Activated B cell treated with CpG ODN at 0.5 μM for 24 hours (primary cell): ENCODE results near the gene OSBPL1A. TPM values are rescaled to one million over a fixed set of nuclear protein-coding genes. Genes with fewer than 3 reads are reported as not detected.

Experiments used
- ATAC-seq: fragments of 200-7000 bp; cut with Tn5 transposase; one replicate; pipeline ENCODE4 v1.10.0; 2021; ENCODE audit warnings: low read depth, mild to moderate bottlenecking, moderate library complexity
- CTCF ChIA-PET: fragments of 350-600 bp; sonication (Branson Sonifier 250); formaldehyde crosslinking; loops from one replicate; lab custom pipeline; 2021; ENCODE audit warnings: antibody characterized with exemption; lab: Charles Lee
- POLR2A ChIA-PET: fragments of 350-600 bp; sonication (Branson Sonifier 250); formaldehyde crosslinking; loops from one replicate; lab custom pipeline; 2021; ENCODE audit warnings: antibody characterized with exemption; lab: Charles Lee
- DNase-seq: peaks from one replicate; pipeline ENCODE4 v3.0.0; 2022
- H3K27ac Mint-ChIP-seq: one replicate; pipeline ENCODE4 v1.8.0; 2020; ENCODE audit warnings: mixed read lengths
- H3K27me3 Mint-ChIP-seq: one replicate; pipeline ENCODE4 v1.8.0; 2021; ENCODE audit warnings: mixed read lengths
- H3K36me3 Mint-ChIP-seq: one replicate; pipeline ENCODE4 v1.8.0; 2021; ENCODE audit warnings: low read depth, mixed read lengths
- H3K4me1 Mint-ChIP-seq: one replicate; pipeline ENCODE4 v1.8.0; 2021; ENCODE audit warnings: mixed read lengths
- H3K4me3 Mint-ChIP-seq: one replicate; pipeline ENCODE4 v1.8.0; 2020; ENCODE audit warnings: mild to moderate bottlenecking, mixed read lengths
- H3K9me3 Mint-ChIP-seq: one replicate; pipeline ENCODE4 v1.8.0; 2020; ENCODE audit warnings: mixed read lengths
- CTCF ChIP-seq: fragments of 200-600 bp; IDR thresholded peaks from one replicate; pipeline ENCODE4 v1.8.0; 2022; ENCODE audit warnings: antibody characterized with exemption, mild to moderate bottlenecking
- intact Hi-C: fragments of 100-400 bp; cut with micrococcal nuclease; formaldehyde crosslinking; loops from one replicate; pipeline ENCODE4 v1.15.1; 2024
- total RNA-seq: library from RNA; stranded (reverse); gene quantifications from 2 replicates; pipeline ENCODE4 v1.2.3, GENCODE V29; 2022

OSBPL1A gene
- total RNA-seq, 1 donor from 2014 or later: 0.80 TPM

GRCh38 chr18:24238387-24238786 is 159.2 kb downstream of the OSBPL1A start:
- no peaks in the 10 kb centered on the region for H3K27me3 Mint-ChIP-seq
- no peaks in the 10 kb centered on the region for H3K4me1 Mint-ChIP-seq
- no peak overlapping the region for H3K4me3 Mint-ChIP-seq
- no peaks in the 10 kb centered on the region for H3K36me3 Mint-ChIP-seq
- CTCF ChIA-PET: no interaction called here
- H3K27ac Mint-ChIP-seq: no peak overlapping the region
- POLR2A ChIA-PET: no interaction called here
- no peak for DNase-seq
- intact Hi-C loops: no loop called here
- no peak for TF ChIP-seq CTCF
- H3K9me3 Mint-ChIP-seq: no peaks in the 10 kb centered on the region
- ATAC-seq: no peak

- intact Hi-C loops: no loop called here
- Mint-ChIP-seq H3K27ac (no peak overlapping the region), H3K9me3 (no peaks in the 10 kb centered on the region), H3K36me3 (no peaks in the 10 kb centered on the region), H3K27me3 (peaks cover 2% of the 10 kb centered on the region), H3K4me1 (no peaks in the 10 kb centered on the region), H3K4me3 (no peak overlapping the region)
- ATAC-seq (no peak), DNase-seq (no peak)
- TF ChIP-seq CTCF: no peak
- POLR2A ChIA-PET: no interaction called here
- CTCF ChIA-PET: interaction anchor here (1.3 kb wide), 1 partner anchor 58 kb away, joined by 3 read pairs; no protein-coding TSS in a partner anchor
These were observed 162.7 kb downstream of the OSBPL1A start for GRCh38 chr18:24234850-24235418.

GRCh38 chr18:24234330-24234729 is 163.3 kb downstream of the OSBPL1A start:
- Mint-ChIP-seq H3K4me3 (no peak overlapping the region), H3K27ac (no peak overlapping the region), H3K4me1 (no peaks in the 10 kb centered on the region), H3K27me3 (peaks cover 3% of the 10 kb centered on the region), H3K36me3 (no peaks in the 10 kb centered on the region), H3K9me3 (no peaks in the 10 kb centered on the region)
- TF ChIP-seq CTCF: no peak
- ChIA-PET POLR2A (no interaction called here), CTCF (interaction anchor here (1.3 kb wide), 1 partner anchor 58 kb away, joined by 3 read pairs; no protein-coding TSS in a partner anchor)
- DNase-seq (no peak), ATAC-seq (no peak)
- intact Hi-C loops: no loop called here

GRCh38 chr18:24232800-24233199 is 164.8 kb downstream of the OSBPL1A start:
- H3K27me3 Mint-ChIP-seq: peaks cover 3% of the 10 kb centered on the region
- no peak for TF ChIP-seq CTCF
- no peaks in the 10 kb centered on the region for H3K4me1 Mint-ChIP-seq
- H3K4me3 Mint-ChIP-seq: no peak overlapping the region
- no peaks in the 10 kb centered on the region for H3K9me3 Mint-ChIP-seq
- CTCF ChIA-PET: no interaction called here
- H3K36me3 Mint-ChIP-seq: no peaks in the 10 kb centered on the region
- ATAC-seq (no peak), DNase-seq (no peak)
- no peak overlapping the region for H3K27ac Mint-ChIP-seq
- POLR2A ChIA-PET: no interaction called here
- intact Hi-C loops: no loop called here

GRCh38 chr18:24231773-24232735 is 165.6 kb downstream of the OSBPL1A start:
- H3K36me3 Mint-ChIP-seq: no peaks in the 10 kb centered on the region

More at GRCh38 chr18:24231773-24232735, 165.6 kb downstream of the OSBPL1A start:
- no peaks in the 10 kb centered on the region for H3K4me1 Mint-ChIP-seq
- TF ChIP-seq CTCF: no peak
- intact Hi-C loops: no loop called here
- H3K9me3 Mint-ChIP-seq: no peaks in the 10 kb centered on the region
- peaks cover 3% of the 10 kb centered on the region for H3K27me3 Mint-ChIP-seq
- H3K4me3 Mint-ChIP-seq: no peak overlapping the region
- DNase-seq (no peak), ATAC-seq (no peak)
- ChIA-PET CTCF (no interaction called here), POLR2A (no interaction called here)
- H3K27ac Mint-ChIP-seq: no peak overlapping the region
